Spleen (tissue), 11 donors: ENCODE measurements around the gene MT1B. TPM values are rescaled to one million over a fixed set of nuclear protein-coding genes. Genes with fewer than 3 reads are reported as not detected.
"Not testable (repeated sequence)": the region's sequence is repeated elsewhere in the genome, so short reads cannot be mapped to it uniquely, and the experiment has no call there.

Source experiments
- DNase-seq: peaks from one replicate; pipeline ENCODE4 v3.0.0-alpha.2; 2020
- H3K27ac ChIP-seq, 8 donors: fragments of 200-600 bp; sonication (generic) in 7 of 8; 1 replicate in 4 of 8; 2 replicates in 4 of 8; pipeline versions ENCODE4 v1.5.0 to v1.8.0; 2016 to 2021; ENCODE audit warnings: inconsistent platforms in 4 of 8, mild to moderate bottlenecking in 4 of 8, moderate library complexity in 1 of 8
- H3K27me3 ChIP-seq, 7 donors: fragments of 200-600 bp; sonication (generic) in 6 of 7; replicated peaks in 1 of 7; 1 replicate in 4 of 7; 2 replicates in 3 of 7; pipeline versions ENCODE4 v1.5.0 to v1.8.0; 2016 to 2021; ENCODE audit warnings: inconsistent platforms in 3 of 7, mild to moderate bottlenecking in 1 of 7
- H3K36me3 ChIP-seq, 6 donors: fragments of 200-600 bp; sonication (generic) in 5 of 6; 1 replicate in 4 of 6; 2 replicates in 2 of 6; pipeline versions ENCODE4 v1.5.0 to v1.8.0; 2016 to 2021; ENCODE audit warnings: inconsistent platforms in 2 of 6
- H3K4me1 ChIP-seq, 6 donors: fragments of 200-600 bp; sonication (generic) in 5 of 6; 1 replicate in 3 of 6; 2 replicates in 3 of 6; pipeline versions ENCODE4 v1.5.0 to v1.8.0; 2016 to 2021; ENCODE audit warnings: inconsistent platforms in 3 of 6
- H3K4me3 ChIP-seq, 8 donors: fragments of 200-600 bp; sonication (generic) in 7 of 8; 1 replicate in 4 of 8; 2 replicates in 4 of 8; pipeline versions ENCODE4 v1.5.0 to v1.8.0; 2016 to 2021; ENCODE audit warnings: inconsistent platforms in 4 of 8, mild to moderate bottlenecking in 4 of 8, moderate library complexity in 2 of 8
- H3K9me3 ChIP-seq, 8 donors: fragments of 200-600 bp; sonication (generic) in 7 of 8; 1 replicate in 4 of 8; 2 replicates in 4 of 8; pipeline versions ENCODE4 v1.5.0 to v1.8.0; 2016 to 2021; ENCODE audit warnings: inconsistent platforms in 4 of 8
- CTCF ChIP-seq, 11 experiments: fragments of 200-600 bp in 7 of 11; fragments of 450-650 bp in 4 of 11; sonication (generic) in 4 of 11; IDR thresholded peaks in 8 of 11; conservative IDR thresholded peaks in 3 of 11; 1 replicate in 7 of 11; 2 replicates in 4 of 11; pipeline versions ENCODE4 v1.4.0 to v1.8.0; 2016 to 2021; ENCODE audit warnings: antibody characterized with exemption in 11 of 11, inconsistent platforms in 4 of 11, mild to moderate bottlenecking in 1 of 11
- POLR2A ChIP-seq, 3 donors: fragments of 450-650 bp; IDR thresholded peaks; one replicate each; pipeline ENCODE4 v1.5.1; 2017; ENCODE audit warnings: antibody characterized with exemption in 3 of 3, mild to moderate bottlenecking in 1 of 3
- POLR2AphosphoS5 ChIP-seq, 3 donors: sonication (generic); formaldehyde crosslinking; IDR thresholded peaks; one replicate each; pipeline ENCODE4 v1.5.1; 2017; ENCODE audit warnings: antibody characterized with exemption in 3 of 3
- whole genome bisulfite sequencing, 5 donors: extraction: QIAGEN DNeasy Blood & Tissue Kit in 3 of 5; methylation state at CpG; one replicate each; pipeline versions ENCODE4 v1.1.5 to v1.1.7; 2013 to 2018; 5-methylcytosine and 5-hydroxymethylcytosine counted together
- intact Hi-C: fragments of 100-400 bp; cut with DNase I; formaldehyde crosslinking; loops from one replicate; pipeline ENCODE4 v1.15.0; 2023; ENCODE audit warnings: low total_unique reads
- polyA plus RNA-seq, 3 donors: library from polyadenylated mRNA; stranded (reverse); fragments of 200-250 nt; gene quantifications; one replicate each; pipeline ENCODE4 v1.2.1, GENCODE V29; 2013
- total RNA-seq, 7 donors: library from RNA; depleted of rRNA in 3 of 7; stranded (reverse); fragments of >200 nt in 3 of 7; fragmentation: NEBNext Ultra II Directional in 4 of 7; extraction: Animal tissue kit (Norgen Biotek cat#: 25700) in 4 of 7; gene quantifications; one replicate each; pipeline versions ENCODE4 v1.1.0 to v1.2.1, GENCODE V29; 2016 to 2021
- donor health status: healthy with polysubstance abuse.
- donor health status: DM: no; HTN: no; CAD: no; lungs with moderate emphysema.
- donor health status: DM: no; HTN: no; CAD: no.
- donor health status: Bipolar disorder and iron deficiency.
- donor health status: healthy.
- donor health status: DM: no; HTN: no; CAD: no.
- donor health status: DM: yes; HTN: yes; CAD: no.

MT1B gene
- total and polyA plus RNA-seq, 10 donors: not detected

- intact Hi-C loops: no loop called here
- Histone ChIP-seq H3K27ac (no peak overlapping the region), H3K4me1 (peaks cover 3 to 31% (median 15%) of the 10 kb centered on the region in 6 donors), H3K9me3 (no peaks in the 10 kb centered on the region), H3K4me3 (no peak overlapping the region), H3K27me3 (peaks cover 0 to 99% (median 43%) of the 10 kb centered on the region in 7 donors), H3K36me3 (no peaks in the 10 kb centered on the region)
- WGBS, 5 donors: 41 to 67% (median 49%) methylated on average over 2 of the region's 2 CpGs
- no peak for TF ChIP-seq POLR2A (IDR thresholded peaks at IDR 0.05)
- no peak for TF ChIP-seq POLR2AphosphoS5 (IDR thresholded peaks at IDR 0.05)
- TF ChIP-seq CTCF (IDR thresholded peaks at IDR 0.05 in 8 of 11, conservative IDR thresholded peaks at IDR 0.05 in 3 of 11): no peak
- DNase-seq: no peak
Measured at GRCh38 chr16:56670620-56670934, 18.9 kb downstream of the MT1B start.

GRCh38 chr16:56671691-56672090 lies 20.0 kb downstream of the MT1B start:
- Histone ChIP-seq H3K4me1 (peaks cover 3 to 39% (median 24%) of the 10 kb centered on the region in 6 donors), H3K27me3 (peaks cover 2 to 99% (median 46%) of the 10 kb centered on the region in 7 donors)
- H3K36me3 ChIP-seq, H3K27ac ChIP-seq, H3K9me3 ChIP-seq, H3K4me3 ChIP-seq, intact Hi-C loops, DNase-seq: not testable (repeated sequence)
- 53 to 84% (median 72%) methylated on average over 2 of the region's 2 CpGs for WGBS, 5 donors

GRCh38 chr16:56672171-56672570 lies 20.5 kb downstream of the MT1B start:
- H3K9me3 ChIP-seq, H3K4me3 ChIP-seq, DNase-seq, intact Hi-C loops, H3K27ac ChIP-seq, H3K36me3 ChIP-seq: not testable (repeated sequence)
- Histone ChIP-seq H3K4me1 (peaks cover 3 to 39% (median 24%) of the 10 kb centered on the region in 6 donors), H3K27me3 (peaks cover 3 to 99% (median 43%) of the 10 kb centered on the region in 7 donors)
- 63 to 94% (median 76%) methylated on average over 3 of the region's 3 CpGs for WGBS, 5 donors

- no peak overlapping the region for H3K4me3 ChIP-seq
- 83 to 89% (median 86%) methylated on average over 11 of the region's 11 CpGs for WGBS, 5 donors
- peaks cover 3 to 32% (median 22%) of the 10 kb centered on the region in 6 donors for H3K4me1 ChIP-seq
- no peak for TF ChIP-seq POLR2A (IDR thresholded peaks at IDR 0.05)
- no peak for TF ChIP-seq CTCF (IDR thresholded peaks at IDR 0.05 in 8 of 11, conservative IDR thresholded peaks at IDR 0.05 in 3 of 11)
- no peak for TF ChIP-seq POLR2AphosphoS5 (IDR thresholded peaks at IDR 0.05)
- DNase-seq: no peak
- no peaks in the 10 kb centered on the region for H3K36me3 ChIP-seq
- H3K9me3 ChIP-seq: no peaks in the 10 kb centered on the region
- peaks cover 3 to 96% (median 39%) of the 10 kb centered on the region in 7 donors for H3K27me3 ChIP-seq
- no peak overlapping the region for H3K27ac ChIP-seq
- intact Hi-C loops: no loop called here
Measured at GRCh38 chr16:56672761-56673536, 21.3 kb downstream of the MT1B start.

GRCh38 chr16:56673921-56674320 lies 22.2 kb downstream of the MT1B start:
- TF ChIP-seq POLR2A (IDR thresholded peaks at IDR 0.05) (no peak), CTCF (IDR thresholded peaks at IDR 0.05 in 8 of 11, conservative IDR thresholded peaks at IDR 0.05 in 3 of 11) (peak in 10 of 11 experiments; percentile 17 to 60 (median 44)), POLR2AphosphoS5 (IDR thresholded peaks at IDR 0.05) (no peak)
- H3K36me3 ChIP-seq: no peaks in the 10 kb centered on the region
- DNase-seq: no peak
- peaks cover 0 to 29% (median 19%) of the 10 kb centered on the region in 6 donors for H3K4me1 ChIP-seq
- no peak overlapping the region for H3K4me3 ChIP-seq
- no peaks in the 10 kb centered on the region for H3K9me3 ChIP-seq
- H3K27ac ChIP-seq: no peak overlapping the region
- WGBS, 5 donors: 36 to 55% (median 41%) methylated on average over 12 of the region's 12 CpGs
- H3K27me3 ChIP-seq: peaks cover 3 to 87% (median 29%) of the 10 kb centered on the region in 7 donors
- intact Hi-C loops: no loop called here

DNA sequence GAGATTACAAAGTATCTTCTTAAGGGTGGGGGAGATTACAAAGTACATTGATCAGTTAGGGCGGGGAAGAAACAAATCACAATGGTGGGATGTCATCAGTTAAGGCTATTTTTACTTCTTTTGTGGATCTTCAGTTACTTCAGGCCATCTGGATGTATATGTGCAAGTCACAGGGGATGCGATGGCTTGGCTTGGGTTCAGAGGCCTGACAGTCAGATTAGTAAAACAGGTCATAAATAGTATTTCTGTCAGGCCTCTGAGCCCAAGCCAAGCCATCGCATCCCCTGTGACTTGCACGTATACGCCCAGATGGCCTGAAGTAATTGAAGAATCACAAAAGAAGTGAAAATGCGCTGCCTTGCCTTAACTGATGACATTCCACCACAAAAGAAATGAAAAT lies 22.9 kb downstream of the MT1B start:
- H3K36me3 ChIP-seq, H3K27ac ChIP-seq, DNase-seq, intact Hi-C loops, H3K9me3 ChIP-seq, H3K4me3 ChIP-seq: not testable (repeated sequence)
- peaks cover 3 to 80% (median 22%) of the 10 kb centered on the region in 7 donors for H3K27me3 ChIP-seq
- 81 to 86% (median 84%) methylated on average over 6 of the region's 6 CpGs for WGBS, 5 donors
- peaks cover 0 to 22% (median 15%) of the 10 kb centered on the region in 6 donors for H3K4me1 ChIP-seq
